GM23248 (cell line): ENCODE measurements around the gene MAP3K12.

Experiments
- EZH2 ChIP-seq: fragments of 200-600 bp; sonication (generic); IDR thresholded peaks from 2 replicates; pipeline ENCODE4 v1.6.1; 2018; ENCODE audit warnings: antibody characterized with exemption, mild to moderate bottlenecking; ENCODE audit not compliant: insufficient read depth, poor library complexity, severe bottlenecking
- EZH2phosphoT487 ChIP-seq: fragments of 200-600 bp; sonication (generic); IDR thresholded peaks from 2 replicates; pipeline ENCODE4 v1.6.1; 2018; ENCODE audit warnings: antibody characterized with exemption, moderate library complexity, mild to moderate bottlenecking, low read depth; ENCODE audit not compliant: insufficient read depth

- TF ChIP-seq EZH2 (no peak), EZH2phosphoT487 (no peak)
Measured at GRCh38 chr12:53463802-53464560, 35.3 kb downstream of the MAP3K12 start.
